Raji (cell line): ENCODE results near the gene HCAR3.
"Not testable (repeated sequence)": the region's sequence is repeated elsewhere in the genome, so short reads cannot be mapped to it uniquely, and the experiment has no call there.

Experiments used
- POLR2A ChIP-seq: IDR thresholded peaks from 2 replicates; pipeline ENCODE4 v1.6.1; 2011; ENCODE audit warnings: low read depth, low read length, control low read depth; ENCODE audit not compliant: insufficient read depth

The HCAR3 gene

DNA sequence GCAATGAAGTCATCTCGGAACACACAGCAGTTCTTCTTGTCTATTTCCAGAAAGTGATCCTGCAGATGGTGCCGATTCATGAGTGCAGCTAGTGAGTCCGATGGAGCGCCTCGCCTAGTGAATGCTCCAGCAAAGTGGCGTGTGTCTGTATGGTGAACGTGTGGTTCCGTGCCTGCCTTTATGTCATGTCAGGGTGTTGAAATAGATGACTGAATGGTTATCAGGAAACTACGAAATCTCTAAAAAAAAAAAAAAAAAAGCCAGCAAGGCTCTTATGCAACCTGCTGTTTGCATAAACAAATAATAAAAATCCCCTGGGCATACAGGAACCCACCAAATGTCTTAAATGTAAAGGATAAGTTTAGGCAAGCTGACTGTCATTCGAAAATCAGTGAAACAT lies at the start of gene HCAR3:
Gene HCAR3 (minus strand): TSS at position 154 of the 400 bp plus-strand sequence. CDS start 74 bp downstream, at position 80.
- TF ChIP-seq POLR2A: not testable (repeated sequence)

DNA sequence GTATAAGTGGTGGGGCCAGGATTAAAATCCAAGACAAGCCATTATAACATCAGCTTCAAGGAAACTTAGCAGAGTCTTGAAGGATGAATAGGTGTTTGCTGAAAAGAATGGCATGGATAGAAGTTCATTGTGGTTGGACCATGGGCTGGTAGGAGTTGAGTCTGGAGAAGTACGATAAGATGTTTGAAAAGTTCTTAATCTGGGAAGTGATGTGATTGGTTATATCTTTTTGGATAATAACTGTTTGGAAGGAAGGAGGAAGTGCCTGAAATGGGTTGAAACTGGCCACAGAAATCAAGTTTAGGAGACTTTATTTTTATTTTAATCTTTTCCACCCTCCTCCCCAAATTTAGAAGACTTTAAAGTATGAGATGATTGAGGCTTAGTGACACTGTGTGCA lies 41.0 kb upstream of the HCAR3 start:
- TF ChIP-seq POLR2A: no peak

DNA sequence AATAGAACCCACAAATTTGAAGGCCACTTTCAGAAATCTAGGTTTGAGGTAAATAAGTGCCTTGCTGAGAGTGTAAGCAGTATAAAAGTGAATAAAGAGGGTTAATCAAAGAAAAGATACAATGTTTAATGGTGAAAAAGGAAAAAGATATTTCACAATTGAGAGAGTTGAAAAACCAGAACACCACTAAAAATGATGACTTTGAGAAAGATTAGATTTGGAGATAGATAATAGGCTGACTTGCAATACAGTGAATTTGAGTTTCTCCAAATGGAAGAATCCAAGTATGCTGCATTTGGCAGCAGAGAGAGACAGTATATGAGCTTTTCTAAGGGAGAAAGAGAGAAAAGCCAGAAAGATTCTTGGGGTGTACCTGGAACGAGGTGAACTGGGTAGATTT lies 38.2 kb upstream of the HCAR3 start:
- no peak for TF ChIP-seq POLR2A

DNA sequence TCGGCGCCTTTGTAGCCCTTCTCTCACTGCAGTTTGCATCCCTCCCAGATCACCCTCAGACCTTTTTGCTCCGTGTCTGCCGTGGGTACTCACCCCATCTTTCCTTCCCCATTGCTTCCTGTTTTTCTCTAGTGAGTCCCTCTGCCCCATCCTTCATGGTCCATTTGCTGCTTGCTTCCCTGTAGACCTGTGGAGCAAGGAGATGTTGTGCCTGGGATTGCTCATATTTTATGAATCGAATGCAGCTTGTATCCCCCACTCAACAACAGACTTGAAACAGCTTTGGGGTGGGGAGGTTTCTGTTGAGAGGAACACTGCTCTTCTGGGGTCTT lies 36.7 kb upstream of the HCAR3 start:
- no peak for TF ChIP-seq POLR2A

DNA sequence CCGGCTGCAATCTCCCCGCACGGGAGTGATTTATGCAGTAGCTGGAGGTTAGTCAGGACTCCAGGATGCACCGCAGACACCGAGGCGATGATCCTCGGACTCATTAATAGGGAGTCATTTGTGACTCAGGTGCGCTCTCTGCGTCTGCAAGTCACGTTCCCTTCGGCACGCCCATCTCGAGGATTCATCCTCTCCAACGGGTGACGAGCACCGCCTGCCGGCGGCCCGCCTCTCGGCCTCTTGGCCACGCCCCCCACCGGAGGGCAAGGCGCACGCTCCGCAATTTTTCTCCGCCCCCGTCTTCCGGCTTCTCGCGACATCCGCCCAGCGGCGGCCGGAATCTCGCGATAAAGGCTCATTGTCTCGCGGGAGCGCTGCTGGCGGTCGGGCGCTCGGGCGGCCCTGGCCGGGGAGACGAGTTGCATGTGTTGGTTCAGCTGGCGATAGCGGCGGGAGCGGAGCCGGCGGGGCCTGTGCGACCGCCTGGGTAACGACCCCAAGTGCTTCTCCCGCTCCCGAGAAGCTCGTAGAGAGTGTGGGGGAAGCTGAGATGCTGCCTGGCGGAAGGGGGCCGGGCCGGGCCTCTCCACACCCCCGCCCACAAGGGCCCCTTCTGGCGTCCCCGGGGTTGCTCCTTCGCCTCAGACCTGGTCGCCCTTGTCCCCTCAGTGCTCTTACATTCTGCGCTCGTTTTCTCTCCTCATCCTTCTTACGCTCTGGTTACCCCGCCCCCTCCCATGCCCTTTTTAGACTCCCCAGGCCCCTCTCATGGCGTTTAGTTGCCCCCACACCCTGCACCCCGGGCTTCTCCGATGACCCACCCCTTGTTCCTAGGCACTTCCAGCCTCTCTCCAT lies 36.1 kb upstream of the HCAR3 start, which contains the start of gene DENR:
Gene DENR (plus strand): TSS at position 361 of the 855 bp plus-strand sequence. CDS start 878 bp downstream, outside the sequence.
- peak; percentile 93 for TF ChIP-seq POLR2A

DNA sequence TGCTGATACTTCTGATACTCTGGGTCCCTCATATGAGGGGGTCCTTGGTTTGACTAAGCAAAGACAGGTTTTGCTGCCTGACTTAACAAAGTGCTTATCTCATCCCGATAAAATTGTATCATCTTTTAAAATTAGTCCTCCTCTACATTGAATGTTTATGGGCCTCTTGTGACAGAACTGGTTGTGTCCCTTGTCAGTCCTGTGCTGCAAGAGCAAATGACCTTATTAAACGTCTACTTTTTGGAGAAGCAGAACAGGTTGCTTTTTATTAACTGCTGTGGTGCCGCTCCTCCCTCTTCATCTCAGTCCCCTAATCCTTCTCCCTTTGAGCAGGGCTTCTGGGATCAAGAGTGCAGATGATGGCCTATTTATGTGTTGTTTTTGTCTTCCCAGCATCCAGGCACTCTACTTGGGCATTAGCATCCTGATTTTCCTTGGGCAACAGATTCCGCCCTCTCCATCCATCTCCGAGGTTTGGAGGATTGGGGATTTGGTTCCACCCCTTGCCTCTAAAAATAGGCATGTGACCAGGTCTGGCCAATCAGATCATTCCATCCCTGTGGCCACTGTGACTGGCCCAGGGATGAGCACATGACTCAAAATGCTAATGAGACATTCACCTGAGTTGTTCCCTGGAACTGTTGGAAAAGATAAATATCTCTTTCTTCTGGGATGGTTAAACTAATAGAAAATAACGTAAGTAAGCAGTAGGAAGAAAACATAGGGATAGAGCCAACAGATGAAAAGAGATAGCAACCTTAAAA lies 33.1 kb upstream of the HCAR3 start:
- no peak for TF ChIP-seq POLR2A

DNA sequence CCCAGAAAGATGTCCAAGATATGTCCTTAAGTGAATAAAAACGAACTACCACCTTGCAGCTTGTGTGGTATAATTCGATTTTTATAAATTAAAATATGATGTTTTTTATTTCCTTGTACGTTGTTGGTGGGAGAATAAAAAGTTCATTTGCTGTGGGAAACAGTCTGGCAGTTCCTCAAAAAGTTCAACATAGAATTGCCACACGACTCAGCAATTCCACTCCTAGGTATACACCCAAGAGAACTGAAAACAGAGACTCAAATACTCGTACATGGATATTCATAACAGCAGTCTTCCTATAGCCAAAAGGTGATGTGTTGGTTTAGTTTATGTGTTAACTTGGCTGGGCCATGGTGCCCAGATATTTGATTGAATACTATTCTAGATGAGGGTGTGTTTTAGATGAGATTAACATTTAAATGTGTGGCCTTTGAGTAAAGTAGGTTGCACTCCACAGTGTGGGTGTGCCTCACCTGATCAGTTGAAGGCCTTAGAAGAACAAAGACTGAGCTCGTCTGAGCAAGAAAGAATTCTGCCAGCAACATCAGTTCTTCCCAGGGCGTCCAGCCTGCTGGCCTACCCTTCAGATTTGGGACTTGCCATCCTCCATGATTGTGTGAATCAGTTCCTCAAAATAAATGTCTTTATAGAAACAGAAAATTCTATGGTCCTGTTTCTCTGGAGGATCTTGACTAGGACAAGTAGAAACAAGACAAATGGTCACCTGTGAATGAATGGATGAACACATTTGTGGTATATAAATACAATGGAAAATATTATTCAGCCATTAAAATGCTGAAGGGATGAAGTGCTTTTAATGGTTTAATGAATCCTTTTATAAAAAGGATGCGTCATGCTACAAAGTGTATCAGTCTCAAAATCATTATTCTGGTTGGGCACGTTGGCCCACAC lies 30.9 kb upstream of the HCAR3 start:
- no peak for TF ChIP-seq POLR2A

DNA sequence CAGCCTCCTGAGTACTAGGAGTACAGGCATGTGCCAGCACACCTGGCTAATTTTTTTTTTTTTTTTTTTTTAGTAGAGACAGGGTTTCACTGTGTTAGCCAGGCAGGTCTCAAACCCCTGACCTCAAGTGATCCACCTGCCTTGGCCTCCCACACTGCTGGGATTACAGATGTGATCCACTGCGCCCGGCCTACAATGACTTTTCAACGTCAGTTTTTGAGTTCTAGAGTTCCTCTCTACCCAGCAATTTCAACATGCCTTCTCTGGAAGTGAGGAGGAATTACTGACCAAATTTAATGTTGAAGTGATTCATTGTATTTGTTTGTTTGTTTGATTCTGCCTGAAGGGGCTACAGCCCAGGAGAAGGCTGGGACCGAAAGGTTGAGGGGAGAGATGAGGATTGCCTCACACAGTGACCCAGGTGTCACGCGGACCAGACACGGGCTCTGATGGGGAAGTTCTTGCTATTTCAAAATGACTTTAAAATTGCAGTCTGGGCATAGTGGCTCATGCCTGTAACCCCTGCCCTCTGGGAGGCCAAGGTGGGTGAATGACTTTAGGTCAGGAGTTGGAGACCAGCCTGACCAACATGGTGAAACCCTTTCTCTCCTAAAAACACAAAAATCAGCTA lies 27.4 kb upstream of the HCAR3 start:
- no peak for TF ChIP-seq POLR2A

DNA sequence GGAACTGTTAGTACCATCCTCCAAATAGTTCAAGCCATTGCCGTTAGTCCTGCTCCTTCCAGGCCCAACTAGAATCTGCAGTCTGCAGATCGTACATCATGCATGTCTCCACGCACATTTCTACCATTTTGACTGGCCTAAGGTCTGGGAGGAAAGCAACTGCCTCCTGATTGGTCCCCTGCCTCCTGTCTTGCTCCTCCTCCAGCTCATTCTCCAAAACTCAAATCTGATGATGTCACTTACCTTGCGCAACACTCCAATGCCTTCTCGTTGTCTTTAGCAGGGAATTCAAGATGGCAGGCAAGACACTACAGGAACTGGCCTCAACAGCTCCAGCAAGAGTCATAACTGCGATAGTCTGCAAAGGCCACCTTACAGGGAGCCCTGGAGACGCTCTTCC lies 23.7 kb upstream of the HCAR3 start:
- TF ChIP-seq POLR2A: no peak

DNA sequence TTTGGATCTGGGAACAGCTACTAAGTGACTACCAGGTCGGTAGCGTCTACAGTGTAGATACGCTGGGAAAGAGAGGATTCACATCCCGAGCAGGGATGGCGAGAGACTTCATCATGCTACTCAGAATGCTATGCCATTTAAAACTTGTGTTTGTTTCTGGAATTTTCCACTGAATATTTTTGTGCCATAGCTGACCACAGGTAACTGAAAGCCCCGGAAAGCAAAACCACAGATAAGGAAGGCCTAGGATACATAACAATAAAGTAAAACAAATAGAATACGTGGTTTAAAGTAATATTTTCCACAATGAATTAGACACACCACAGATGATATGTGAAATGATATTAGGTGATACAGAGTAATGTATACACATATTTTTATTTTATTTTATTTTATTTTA lies 22.0 kb upstream of the HCAR3 start:
- TF ChIP-seq POLR2A: no peak

DNA sequence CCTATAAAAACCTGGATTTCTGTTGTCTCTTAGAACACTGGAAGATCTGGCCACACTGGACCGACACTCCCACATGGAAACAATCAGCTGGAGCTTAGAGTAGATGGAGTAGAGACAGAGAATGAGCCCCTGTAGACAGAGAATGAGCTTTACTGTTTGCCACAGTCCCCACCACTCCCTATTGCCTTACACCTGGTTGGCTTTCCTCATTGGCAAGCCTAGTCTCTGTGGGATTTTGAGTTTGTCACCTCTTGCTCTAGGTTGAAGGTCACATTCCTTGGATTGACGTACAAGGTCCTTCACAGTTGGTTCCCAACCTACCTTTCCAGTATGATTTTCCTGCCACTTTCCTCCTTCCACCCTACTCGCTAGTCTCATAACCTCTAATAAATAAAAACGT lies 16.0 kb upstream of the HCAR3 start:
- no peak for TF ChIP-seq POLR2A

DNA sequence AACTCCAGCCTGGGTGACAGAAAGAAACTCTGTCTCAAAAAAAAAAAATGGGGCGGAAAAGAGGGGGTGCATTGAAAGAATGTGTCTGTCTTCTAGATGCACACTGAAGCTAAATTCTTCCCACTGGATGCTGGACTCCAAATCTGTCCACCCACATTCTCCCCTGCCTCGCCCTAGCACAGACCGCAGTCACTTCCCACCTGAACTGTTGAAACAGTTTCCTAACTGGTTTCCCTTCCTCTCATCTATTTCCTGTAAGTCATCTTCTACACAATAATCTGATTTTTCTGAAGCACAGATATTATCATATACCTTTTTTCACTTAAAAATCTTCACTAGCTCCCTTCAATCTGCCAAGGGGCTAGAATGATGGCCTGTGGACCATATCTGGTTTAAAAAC lies 15.6 kb upstream of the HCAR3 start:
- TF ChIP-seq POLR2A: no peak

DNA sequence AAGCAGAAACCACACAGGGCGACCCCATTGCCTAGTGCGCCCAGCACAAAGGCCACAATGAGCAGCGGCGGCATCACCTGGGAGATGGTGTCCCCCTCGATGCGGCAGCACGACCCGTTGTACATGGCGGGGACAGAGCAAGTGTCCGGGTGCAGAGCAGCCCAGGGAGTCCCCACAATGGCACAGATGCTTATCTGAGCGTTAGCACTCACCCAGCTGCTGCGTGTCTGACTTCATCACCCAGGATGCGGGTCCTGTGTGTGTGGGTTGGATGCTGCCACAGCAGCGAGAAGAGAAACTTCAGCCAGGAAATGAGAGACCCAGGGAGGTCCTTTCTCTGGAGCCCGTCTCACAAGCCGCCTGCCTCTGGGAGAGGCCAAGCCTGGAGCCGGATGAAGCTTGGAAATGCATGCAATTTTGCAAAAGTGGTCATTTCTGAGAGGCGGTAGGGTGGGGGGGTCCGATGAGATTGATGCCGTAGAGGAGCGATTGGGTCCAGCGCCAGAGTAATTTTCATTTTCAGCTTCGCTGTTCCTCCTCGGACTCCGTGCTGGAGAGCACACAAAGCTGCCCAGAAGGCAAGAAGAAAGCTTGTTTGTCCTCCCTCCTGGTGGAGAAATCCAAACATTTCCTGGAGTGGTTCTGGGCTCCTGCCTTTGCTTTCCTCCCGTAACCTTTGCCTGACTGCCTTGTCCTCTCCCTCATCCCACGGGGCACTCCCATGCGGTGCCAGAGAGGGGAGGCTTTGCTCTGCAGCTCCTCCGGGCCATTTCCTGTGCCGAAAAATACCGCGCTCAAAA lies 13.8 kb upstream of the HCAR3 start, which contains the start of gene HCAR1:
Gene HCAR1 (minus strand): TSS at position 630 of the 800 bp plus-strand sequence. CDS start 505 bp downstream, at position 125.
- no peak for TF ChIP-seq POLR2A

DNA sequence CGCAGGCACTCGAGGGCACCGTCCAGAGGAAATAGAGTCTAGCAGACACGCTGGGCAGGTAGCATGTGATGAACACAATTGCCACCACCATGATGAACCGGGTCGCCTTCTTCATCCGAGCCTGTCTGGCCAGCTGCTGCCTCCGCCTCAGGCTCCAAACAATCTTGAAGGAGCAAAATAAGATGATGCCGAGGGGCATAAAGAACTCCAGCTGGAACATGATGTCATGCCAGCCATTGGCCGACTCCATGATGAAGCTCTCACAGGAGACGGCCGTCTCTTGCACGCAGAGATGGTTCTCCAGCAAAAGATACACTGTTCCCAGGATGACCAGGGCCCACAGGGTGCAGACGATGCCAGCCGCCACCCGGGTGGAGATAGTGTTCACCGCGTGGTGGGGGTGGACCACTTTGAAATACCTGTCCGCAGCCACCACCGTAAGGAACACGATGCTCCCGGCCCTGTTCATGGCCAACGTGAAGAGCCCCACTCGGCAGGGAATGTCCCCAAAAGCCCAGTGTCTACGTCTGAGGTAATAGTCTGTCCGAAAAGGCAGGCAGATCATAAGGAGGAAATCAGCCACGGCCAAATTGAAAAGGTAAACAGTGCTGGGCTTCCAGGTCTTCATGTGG lies 13.1 kb upstream of the HCAR3 start:
- TF ChIP-seq POLR2A: no peak

DNA sequence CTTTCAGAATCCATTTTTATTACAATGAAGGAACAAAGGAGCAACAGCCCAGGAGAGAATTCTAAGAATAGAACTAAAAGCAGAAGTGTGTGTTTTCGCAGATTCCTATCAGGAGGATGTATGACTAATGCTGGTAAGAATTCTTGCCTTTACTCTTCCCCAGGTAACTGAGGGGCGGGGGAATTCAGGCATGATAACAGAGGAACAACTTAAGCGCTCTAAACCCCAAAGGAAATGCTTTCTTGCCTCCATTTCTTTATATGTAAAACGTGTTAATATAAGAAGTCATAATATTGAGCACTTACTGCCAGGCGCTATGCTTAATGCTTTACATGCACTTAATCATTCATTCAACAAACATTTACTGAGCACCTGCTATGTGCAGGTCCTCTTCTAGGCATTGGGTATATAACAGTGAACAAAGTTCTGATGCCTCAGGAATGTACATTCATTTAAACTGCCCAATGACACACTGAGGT lies 9.5 kb upstream of the HCAR3 start:
- no peak for TF ChIP-seq POLR2A
